Breast epithelium (tissue), 4 donors: ENCODE measurements around the gene LRRC4C. TPM values are rescaled to one million over a fixed set of nuclear protein-coding genes. Genes with fewer than 3 reads are reported as not detected.

Experiments
- DNase-seq, 2 donors: peaks; one replicate each; pipeline ENCODE4 v3.0.0-alpha.2; 2019; ENCODE audit warnings: low spot score in 2 of 2
- H3K27ac ChIP-seq, 2 donors: fragments of 200-600 bp; sonication (generic) in 1 of 2; one replicate each; pipeline ENCODE4 v1.5.1; 2016 to 2019; ENCODE audit warnings: mild to moderate bottlenecking in 1 of 2
- H3K27me3 ChIP-seq, 2 donors: fragments of 200-600 bp; sonication (generic) in 1 of 2; one replicate each; pipeline versions ENCODE4 v1.5.1 to v1.6.0; 2017 to 2019; ENCODE audit warnings: control low read depth in 1 of 2, mild to moderate bottlenecking in 1 of 2
- H3K36me3 ChIP-seq: fragments of 200-600 bp; one replicate; pipeline ENCODE4 v1.5.1; 2019
- H3K4me1 ChIP-seq, 2 donors: fragments of 200-600 bp; sonication (generic); one replicate each; pipeline ENCODE4 v1.5.1; 2016 to 2019; ENCODE audit warnings: control low read depth in 1 of 2
- H3K4me3 ChIP-seq, 3 donors: fragments of 200-600 bp; sonication (generic); 1 replicate in 2 of 3; 2 replicates in 1 of 3; pipeline ENCODE4 v1.5.1; 2016 to 2019; ENCODE audit warnings: mild to moderate bottlenecking in 3 of 3, moderate library complexity in 2 of 3
- H3K9me3 ChIP-seq, 2 donors: fragments of 200-600 bp; sonication (generic) in 1 of 2; one replicate each; pipeline ENCODE4 v1.5.1; 2016 to 2019; ENCODE audit warnings: control low read depth in 1 of 2
- CTCF ChIP-seq, 3 donors: fragments of 450-650 bp; IDR thresholded peaks; one replicate each; pipeline ENCODE4 v1.5.1; 2016 to 2017; ENCODE audit warnings: antibody characterized with exemption in 3 of 3, mild to moderate bottlenecking in 3 of 3, moderate library complexity in 3 of 3
- POLR2A ChIP-seq: fragments of 450-650 bp; IDR thresholded peaks from one replicate; pipeline ENCODE4 v1.6.1; 2016; ENCODE audit warnings: antibody characterized with exemption, mild to moderate bottlenecking, moderate library complexity
- POLR2AphosphoS5 ChIP-seq, 3 donors: sonication (generic); formaldehyde crosslinking; IDR thresholded peaks; one replicate each; pipeline ENCODE4 v1.6.1; 2017; ENCODE audit warnings: antibody characterized with exemption in 3 of 3
- intact Hi-C: fragments of 100-400 bp; cut with DNase I; formaldehyde crosslinking; loops from one replicate; pipeline ENCODE4 v1.15.1; 2023; ENCODE audit warnings: low total_unique reads
- total RNA-seq, 3 donors: library from RNA; depleted of rRNA; stranded (reverse); fragments of >200 nt; gene quantifications; one replicate each; pipeline ENCODE4 v1.1.0, GENCODE V29; 2016

LRRC4C gene
- total RNA-seq, 3 donors from 2014 or later, result 2.9 to 15.4 (median 6.6) TPM

DNA sequence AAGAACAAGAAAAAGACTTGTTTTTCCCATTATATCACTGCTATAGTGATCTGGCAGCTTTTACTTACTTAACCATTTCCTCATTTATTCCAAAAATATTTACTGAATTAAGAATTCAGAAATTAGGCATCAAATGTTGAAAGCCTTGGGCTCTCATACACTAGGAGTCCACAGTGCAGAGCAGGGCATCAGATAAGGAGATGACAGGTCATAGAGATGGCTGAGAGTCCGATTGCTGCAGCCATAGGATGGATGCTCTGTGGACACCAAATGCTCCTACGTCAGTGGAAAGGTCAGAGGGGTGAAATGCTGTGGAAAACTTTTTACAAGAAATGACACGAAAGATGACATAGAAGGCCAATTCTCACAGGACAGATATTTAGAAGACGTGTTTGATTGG lies 771.1 kb downstream of the LRRC4C start:
- H3K4me1 ChIP-seq, result no peaks in the 10 kb centered on the region
- H3K36me3 ChIP-seq, result no peaks in the 10 kb centered on the region
- no peak for TF ChIP-seq POLR2AphosphoS5 (IDR thresholded peaks at IDR 0.05)
- TF ChIP-seq CTCF (IDR thresholded peaks at IDR 0.05), result no peak
- no peak for TF ChIP-seq POLR2A
- DNase-seq, result no peak
- no peak overlapping the region for H3K27ac ChIP-seq
- intact Hi-C loops, result no loop called here
- H3K4me3 ChIP-seq, result no peak overlapping the region
- no peaks in the 10 kb centered on the region for H3K27me3 ChIP-seq
- H3K9me3 ChIP-seq, result peaks cover 0 to 5% of the 10 kb centered on the region in 2 donors

GRCh38 chr11:40686765-40687164 lies 772.7 kb downstream of the LRRC4C start:
- Histone ChIP-seq H3K27me3 (no peaks in the 10 kb centered on the region), H3K9me3 (peaks cover 0 to 5% of the 10 kb centered on the region in 2 donors), H3K36me3 (no peaks in the 10 kb centered on the region), H3K4me1 (no peaks in the 10 kb centered on the region), H3K4me3 (no peak overlapping the region), H3K27ac (no peak overlapping the region)
- intact Hi-C loops, result no loop called here
- no peak for DNase-seq
- TF ChIP-seq POLR2AphosphoS5 (IDR thresholded peaks at IDR 0.05) (no peak), POLR2A (no peak), CTCF (IDR thresholded peaks at IDR 0.05) (no peak)

GRCh38 chr11:40683010-40683409 lies 776.4 kb downstream of the LRRC4C start:
- Histone ChIP-seq H3K27ac (no peak overlapping the region), H3K27me3 (no peaks in the 10 kb centered on the region), H3K9me3 (peaks cover 0 to 5% of the 10 kb centered on the region in 2 donors), H3K4me3 (no peak overlapping the region), H3K36me3 (no peaks in the 10 kb centered on the region), H3K4me1 (no peaks in the 10 kb centered on the region)
- TF ChIP-seq CTCF (IDR thresholded peaks at IDR 0.05), result no peak
- no peak for TF ChIP-seq POLR2AphosphoS5 (IDR thresholded peaks at IDR 0.05)
- TF ChIP-seq POLR2A, result no peak
- intact Hi-C loops, result no loop called here
- no peak for DNase-seq

DNA sequence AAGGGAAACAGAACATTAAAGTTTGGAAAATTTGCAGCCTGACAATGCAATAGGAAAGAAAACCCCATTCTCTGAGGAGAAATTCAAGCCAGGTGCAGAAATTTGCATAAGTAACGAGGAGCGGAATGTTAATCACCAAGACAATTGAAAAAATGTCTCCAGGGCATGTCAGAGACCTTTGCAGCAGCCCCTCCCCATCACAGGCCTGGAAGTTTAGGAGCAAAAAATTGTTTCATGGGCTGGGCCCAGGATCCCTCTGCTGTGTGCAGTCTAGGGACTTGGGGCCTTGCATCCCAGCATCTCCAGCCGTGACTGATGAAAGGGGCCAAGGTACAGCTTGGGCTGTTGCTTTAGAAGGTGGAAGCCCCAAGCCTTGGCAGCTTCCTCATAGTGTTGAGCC lies 780.2 kb downstream of the LRRC4C start:
- no peak overlapping the region for H3K27ac ChIP-seq
- no peak for DNase-seq
- H3K4me3 ChIP-seq, result no peak overlapping the region
- intact Hi-C loops, result no loop called here
- H3K9me3 ChIP-seq, result peaks cover 0 to 5% of the 10 kb centered on the region in 2 donors
- H3K27me3 ChIP-seq, result no peaks in the 10 kb centered on the region
- TF ChIP-seq POLR2AphosphoS5 (IDR thresholded peaks at IDR 0.05) (no peak), POLR2A (no peak), CTCF (IDR thresholded peaks at IDR 0.05) (no peak)
- no peaks in the 10 kb centered on the region for H3K4me1 ChIP-seq
- no peaks in the 10 kb centered on the region for H3K36me3 ChIP-seq

GRCh38 chr11:40647295-40647694 lies 812.2 kb downstream of the LRRC4C start:
- no peaks in the 10 kb centered on the region for H3K4me1 ChIP-seq
- no peaks in the 10 kb centered on the region for H3K36me3 ChIP-seq
- H3K4me3 ChIP-seq, result no peak overlapping the region
- TF ChIP-seq POLR2A, result no peak
- no peak for TF ChIP-seq CTCF (IDR thresholded peaks at IDR 0.05)
- no peak for TF ChIP-seq POLR2AphosphoS5 (IDR thresholded peaks at IDR 0.05)
- no peak for DNase-seq
- H3K27me3 ChIP-seq, result no peaks in the 10 kb centered on the region
- no peak overlapping the region for H3K27ac ChIP-seq
- intact Hi-C loops, result no loop called here
- H3K9me3 ChIP-seq, result peaks cover 5 to 12% of the 10 kb centered on the region in 2 donors
